GM12873 (cell line): ENCODE measurements around the gene ALPK3.

ENCODE experiments used
- CTCF ChIP-seq: IDR thresholded peaks from 2 replicates; pipeline ENCODE4 v1.5.1; 2012; ENCODE audit warnings: low read depth, mild to moderate bottlenecking, moderate library complexity, low read length, control low read depth; ENCODE audit not compliant: insufficient read depth; ENCODE audit errors: missing control alignments

ALPK3 gene

GRCh38 chr15:84878504-84878903 is 61.3 kb downstream of the ALPK3 start:
- peak; percentile 82 for TF ChIP-seq CTCF

GRCh38 chr15:84879088-84879780 is 62.1 kb downstream of the ALPK3 start:
- no peak for TF ChIP-seq CTCF

GRCh38 chr15:84880007-84880406 is 62.9 kb downstream of the ALPK3 start:
- TF ChIP-seq CTCF, result no peak

GRCh38 chr15:84880822-84881519 is 63.8 kb downstream of the ALPK3 start:
- TF ChIP-seq CTCF, result no peak

GRCh38 chr15:84881520-84881830 is 64.3 kb downstream of the ALPK3 start:
- no peak for TF ChIP-seq CTCF

GRCh38 chr15:84883466-84883865 is 66.3 kb downstream of the ALPK3 start:
- no peak for TF ChIP-seq CTCF

- no peak for TF ChIP-seq CTCF
These were observed 67.0 kb downstream of the ALPK3 start, which contains the start of gene SLC28A1 for GRCh38 chr15:84883916-84884781. Gene SLC28A1 (plus strand): TSS chr15:84884662. CDS start chr15:84887761, 3,099 bp downstream.
